Glutamatergic neuron (in vitro differentiated cells): ENCODE measurements around the gene PIK3CG. TPM values are rescaled to one million over a fixed set of nuclear protein-coding genes. Genes with fewer than 3 reads are reported as not detected.

Experiments used
- DNase-seq: peaks from one replicate; pipeline ENCODE4 v3.0.0; 2022
- H3K27ac Mint-ChIP-seq: one replicate; pipeline ENCODE4 v1.8.0; 2020; ENCODE audit warnings: mild to moderate bottlenecking, mixed read lengths, inconsistent platforms; ENCODE audit not compliant: unreplicated experiment
- H3K27me3 Mint-ChIP-seq: one replicate; pipeline ENCODE4 v1.8.0; 2020; ENCODE audit warnings: mild to moderate bottlenecking, moderate library complexity, mixed read lengths, inconsistent platforms; ENCODE audit not compliant: unreplicated experiment
- H3K36me3 Mint-ChIP-seq: one replicate; pipeline ENCODE4 v1.8.0; 2020; ENCODE audit warnings: mild to moderate bottlenecking, mixed read lengths, inconsistent platforms; ENCODE audit not compliant: unreplicated experiment
- H3K4me1 Mint-ChIP-seq: one replicate; pipeline ENCODE4 v1.8.0; 2020; ENCODE audit warnings: mild to moderate bottlenecking, low read depth, mixed read lengths, inconsistent platforms; ENCODE audit not compliant: unreplicated experiment
- H3K4me3 Mint-ChIP-seq: one replicate; pipeline ENCODE4 v1.8.0; 2020; ENCODE audit warnings: mild to moderate bottlenecking, mixed read lengths, inconsistent platforms; ENCODE audit not compliant: unreplicated experiment
- H3K9me3 Mint-ChIP-seq: one replicate; pipeline ENCODE4 v1.8.0; 2020; ENCODE audit warnings: mild to moderate bottlenecking, moderate library complexity, mixed read lengths, inconsistent platforms; ENCODE audit not compliant: unreplicated experiment
- total RNA-seq: library from RNA; stranded (reverse); fragmentation: NEBNext Ultra II Directional; extraction: Animal tissue kit (Norgen Biotek cat#: 25700); gene quantifications from one replicate; pipeline ENCODE4 v1.2.1, GENCODE V29; 2021; ENCODE audit not compliant: unreplicated experiment
- TF ChIP-seq, protein P1 (sequence below): fragments of 200-600 bp; sonication (generic); IDR thresholded peaks from one replicate; pipeline ENCODE4 v1.5.0; 2021; ENCODE audit not compliant: partially characterized antibody, unreplicated experiment

PIK3CG gene
- total RNA-seq, 1 donor from 2014 or later = not detected

DNA sequence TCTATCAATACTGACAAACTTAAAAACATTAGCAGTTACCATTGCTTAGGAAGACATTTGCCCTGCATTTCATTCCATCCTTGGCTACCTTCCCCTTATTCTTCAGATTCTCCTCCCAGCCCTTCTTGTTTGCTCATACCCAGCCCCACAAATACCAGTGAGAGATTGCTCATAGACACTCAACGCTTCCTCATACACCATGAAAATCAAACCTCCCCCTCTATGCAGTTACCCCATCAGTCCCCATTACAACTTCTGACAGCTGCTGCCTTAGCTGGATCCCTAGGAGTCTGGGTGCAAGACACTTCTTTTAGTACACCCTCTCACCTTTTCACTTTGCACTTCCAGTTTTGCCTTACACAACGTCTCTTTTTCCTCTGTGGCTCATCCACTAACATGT lies 28.3 kb upstream of the PIK3CG start:
- TF ChIP-seq, protein P1, sequence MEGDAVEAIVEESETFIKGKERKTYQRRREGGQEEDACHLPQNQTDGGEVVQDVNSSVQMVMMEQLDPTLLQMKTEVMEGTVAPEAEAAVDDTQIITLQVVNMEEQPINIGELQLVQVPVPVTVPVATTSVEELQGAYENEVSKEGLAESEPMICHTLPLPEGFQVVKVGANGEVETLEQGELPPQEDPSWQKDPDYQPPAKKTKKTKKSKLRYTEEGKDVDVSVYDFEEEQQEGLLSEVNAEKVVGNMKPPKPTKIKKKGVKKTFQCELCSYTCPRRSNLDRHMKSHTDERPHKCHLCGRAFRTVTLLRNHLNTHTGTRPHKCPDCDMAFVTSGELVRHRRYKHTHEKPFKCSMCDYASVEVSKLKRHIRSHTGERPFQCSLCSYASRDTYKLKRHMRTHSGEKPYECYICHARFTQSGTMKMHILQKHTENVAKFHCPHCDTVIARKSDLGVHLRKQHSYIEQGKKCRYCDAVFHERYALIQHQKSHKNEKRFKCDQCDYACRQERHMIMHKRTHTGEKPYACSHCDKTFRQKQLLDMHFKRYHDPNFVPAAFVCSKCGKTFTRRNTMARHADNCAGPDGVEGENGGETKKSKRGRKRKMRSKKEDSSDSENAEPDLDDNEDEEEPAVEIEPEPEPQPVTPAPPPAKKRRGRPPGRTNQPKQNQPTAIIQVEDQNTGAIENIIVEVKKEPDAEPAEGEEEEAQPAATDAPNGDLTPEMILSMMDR = no peak

DNA sequence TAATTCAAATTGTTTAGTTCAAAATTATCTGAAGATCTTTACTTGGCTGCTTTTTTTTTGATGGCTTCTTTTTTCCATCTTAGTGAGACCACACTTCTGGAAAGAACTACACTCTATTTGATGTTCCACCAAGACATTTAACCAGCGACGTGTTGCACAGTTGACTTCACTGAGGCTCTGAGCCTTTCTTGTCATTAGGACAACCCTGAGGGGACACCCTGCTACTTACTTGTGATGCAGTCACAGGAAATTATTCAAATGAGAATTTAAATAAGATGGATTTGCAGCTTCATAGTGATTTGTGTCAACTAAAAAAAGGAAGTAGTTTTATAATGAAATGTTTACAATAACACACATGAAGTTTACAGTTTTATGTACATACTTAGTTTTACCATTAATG lies 25.6 kb upstream of the PIK3CG start:
- Mint-ChIP-seq H3K4me3 (no peak overlapping the region), H3K4me1 (no peaks in the 10 kb centered on the region), H3K9me3 (peaks cover 1% of the 10 kb centered on the region), H3K36me3 (no peaks in the 10 kb centered on the region), H3K27ac (no peak overlapping the region), H3K27me3 (no peaks in the 10 kb centered on the region)
- TF ChIP-seq, protein P1 = no peak
- no peak for DNase-seq

More for the DNA sequence above, 28.3 kb upstream of the PIK3CG start:
- no peak for DNase-seq
- Mint-ChIP-seq H3K4me3 (no peak overlapping the region), H3K9me3 (no peaks in the 10 kb centered on the region), H3K4me1 (no peaks in the 10 kb centered on the region), H3K27me3 (no peaks in the 10 kb centered on the region), H3K36me3 (no peaks in the 10 kb centered on the region), H3K27ac (no peak overlapping the region)

DNA sequence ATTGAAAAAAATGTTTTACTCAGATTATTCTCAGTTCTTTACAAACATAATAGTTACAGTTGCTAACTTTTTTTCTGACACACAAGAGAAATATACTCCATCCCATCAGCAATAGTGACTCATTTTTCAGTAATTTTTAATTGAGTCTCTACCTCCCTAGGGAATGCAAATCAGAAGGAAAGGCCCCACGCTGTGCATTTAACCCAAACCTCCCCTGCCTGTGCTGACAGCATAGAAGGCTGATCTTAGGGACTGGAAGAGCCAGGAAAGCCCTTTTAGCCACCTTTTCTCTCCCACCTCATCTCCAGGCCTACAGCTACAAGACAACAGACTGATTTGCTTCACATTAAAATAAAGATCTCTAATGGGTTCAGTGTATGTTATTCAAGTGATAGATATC lies 24.7 kb upstream of the PIK3CG start:
- H3K36me3 Mint-ChIP-seq = no peaks in the 10 kb centered on the region
- no peaks in the 10 kb centered on the region for H3K4me1 Mint-ChIP-seq
- no peaks in the 10 kb centered on the region for H3K27me3 Mint-ChIP-seq
- H3K9me3 Mint-ChIP-seq = peaks cover 1% of the 10 kb centered on the region
- no peak overlapping the region for H3K4me3 Mint-ChIP-seq
- TF ChIP-seq, protein P1 = no peak
- DNase-seq = no peak
- H3K27ac Mint-ChIP-seq = no peak overlapping the region

DNA sequence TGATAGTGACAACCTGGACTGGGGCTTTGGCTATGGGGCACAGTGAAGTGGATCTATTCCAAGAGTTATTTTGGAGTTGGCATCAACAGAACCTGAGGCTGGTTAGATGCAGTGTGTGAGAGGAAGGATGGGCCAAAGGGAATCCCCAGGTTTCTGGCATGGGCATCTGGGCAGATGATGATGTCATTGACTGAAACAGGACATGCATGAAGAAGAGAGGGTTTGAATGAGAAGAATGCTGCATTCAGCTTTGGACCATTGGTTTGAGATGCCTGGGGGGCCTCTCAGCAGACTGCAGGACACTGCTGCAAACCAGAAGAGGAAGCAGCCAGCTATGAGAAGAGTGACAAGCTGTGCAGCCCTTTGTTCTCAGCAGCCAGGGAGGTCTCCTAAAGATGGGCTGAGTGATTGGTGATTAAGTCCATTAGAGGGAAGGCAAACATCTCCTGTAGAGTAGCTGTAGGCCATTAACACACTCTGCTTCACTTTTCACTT lies 23.1 kb upstream of the PIK3CG start:
- Mint-ChIP-seq H3K36me3 (no peaks in the 10 kb centered on the region), H3K9me3 (peaks cover 1% of the 10 kb centered on the region), H3K4me3 (no peak overlapping the region), H3K27ac (no peak overlapping the region), H3K4me1 (no peaks in the 10 kb centered on the region), H3K27me3 (no peaks in the 10 kb centered on the region)
- DNase-seq = no peak
- TF ChIP-seq, protein P1 = no peak

DNA sequence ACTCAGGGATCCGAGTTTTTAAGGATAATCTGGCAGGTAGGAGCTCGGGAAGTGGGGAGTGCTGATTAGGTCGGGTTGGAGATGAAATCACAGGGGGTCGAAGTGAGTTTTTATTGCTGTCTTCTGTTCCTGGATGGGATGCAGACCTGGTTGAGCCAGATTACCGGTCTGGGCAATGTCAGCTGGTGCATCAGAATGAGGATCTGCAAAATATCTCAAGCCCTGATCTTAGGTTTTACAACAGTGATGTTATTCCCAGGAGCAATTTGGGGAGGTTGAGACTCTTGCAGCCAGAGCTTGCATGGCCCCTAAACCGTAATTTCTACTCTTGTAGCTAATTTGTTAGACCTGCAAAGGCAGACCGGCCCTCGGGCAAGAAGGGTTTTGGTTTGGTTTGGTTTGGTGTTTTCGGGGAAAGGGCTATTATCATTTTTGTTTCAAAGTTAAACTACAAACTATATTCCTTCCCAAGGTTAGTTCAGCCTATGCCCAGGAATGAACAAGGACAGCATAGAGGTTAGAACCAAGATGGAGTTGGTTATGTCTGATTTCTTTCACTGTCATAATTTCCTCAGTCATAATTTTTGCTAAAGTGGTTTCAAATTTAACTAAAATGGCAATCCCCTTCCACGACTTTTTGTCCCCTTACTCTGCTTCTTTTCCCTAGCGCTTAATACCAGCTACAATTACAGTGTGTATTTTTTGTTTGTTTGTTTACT lies 20.6 kb upstream of the PIK3CG start:
- no peaks in the 10 kb centered on the region for H3K27me3 Mint-ChIP-seq
- TF ChIP-seq, protein P1 = no peak
- no peak overlapping the region for H3K27ac Mint-ChIP-seq
- peaks cover 1% of the 10 kb centered on the region for H3K9me3 Mint-ChIP-seq
- no peaks in the 10 kb centered on the region for H3K36me3 Mint-ChIP-seq
- no peak for DNase-seq
- H3K4me3 Mint-ChIP-seq = no peak overlapping the region
- no peaks in the 10 kb centered on the region for H3K4me1 Mint-ChIP-seq
